Stimulated activated effector memory CD8-positive, alpha-beta T cell treated with anti-CD3 and anti-CD28 coated beads, Interleukin-12 subunit alpha, Interleukin-12 subunit beta, amount 100 ng/mL, for 72 hours (primary cell): ENCODE results near the gene EPHB4.
"Not testable (repeated sequence)": the region's sequence is repeated elsewhere in the genome, so short reads cannot be mapped to it uniquely, and the experiment has no call there.

Source experiments
- ATAC-seq: fragments of 150-1000 bp; cut with Tn5 transposase; 2 replicates; pipeline ENCODE4 v1.10.0; 2021
- DNase-seq, 2 donors: peaks; one replicate each; pipeline ENCODE4 v3.0.0; 2021 to 2022; ENCODE audit warnings: low spot score in 2 of 2
- H3K27ac Mint-ChIP-seq: one replicate; pipeline ENCODE4 v1.8.0; 2022; ENCODE audit warnings: mild to moderate bottlenecking, mixed read lengths
- H3K36me3 Mint-ChIP-seq: one replicate; pipeline ENCODE4 v1.8.0; 2022; ENCODE audit warnings: mild to moderate bottlenecking, mixed read lengths
- H3K4me1 Mint-ChIP-seq: one replicate; pipeline ENCODE4 v1.8.0; 2022; ENCODE audit warnings: mixed read lengths
- H3K4me3 Mint-ChIP-seq: one replicate; pipeline ENCODE4 v1.8.0; 2022; ENCODE audit warnings: mild to moderate bottlenecking, mixed read lengths
- H3K9me3 Mint-ChIP-seq: one replicate; pipeline ENCODE4 v1.8.0; 2022; ENCODE audit warnings: mixed read lengths

EPHB4 gene

GRCh38 chr7:100816515-100816914 lies 10.8 kb downstream of the EPHB4 start:
- not testable (repeated sequence) for H3K4me3 Mint-ChIP-seq, H3K27ac Mint-ChIP-seq, DNase-seq, H3K9me3 Mint-ChIP-seq, ATAC-seq, H3K36me3 Mint-ChIP-seq, H3K4me1 Mint-ChIP-seq

GRCh38 chr7:100812729-100813128 lies 14.6 kb downstream of the EPHB4 start:
- DNase-seq (no peak), ATAC-seq (no peak)
- Mint-ChIP-seq H3K4me3 (no peak overlapping the region), H3K36me3 (no peaks in the 10 kb centered on the region), H3K4me1 (no peaks in the 10 kb centered on the region), H3K27ac (no peak overlapping the region), H3K9me3 (no peaks in the 10 kb centered on the region)

- H3K9me3 Mint-ChIP-seq: no peaks in the 10 kb centered on the region
- DNase-seq (no peak), ATAC-seq (no peak)
- H3K36me3 Mint-ChIP-seq: no peaks in the 10 kb centered on the region
- H3K4me3 Mint-ChIP-seq: no peak overlapping the region
- no peaks in the 10 kb centered on the region for H3K4me1 Mint-ChIP-seq
- H3K27ac Mint-ChIP-seq: no peak overlapping the region
Observed at GRCh38 chr7:100811480-100811879, 15.8 kb downstream of the EPHB4 start.

- H3K36me3 Mint-ChIP-seq: no peaks in the 10 kb centered on the region
- H3K27ac Mint-ChIP-seq: no peak overlapping the region
- DNase-seq (no peak), ATAC-seq (no peak)
- peaks cover 6% of the 10 kb centered on the region for H3K4me1 Mint-ChIP-seq
- H3K9me3 Mint-ChIP-seq: no peaks in the 10 kb centered on the region
- no peak overlapping the region for H3K4me3 Mint-ChIP-seq
Observed at GRCh38 chr7:100808354-100808875, 18.9 kb downstream of the EPHB4 start.

- not testable (repeated sequence) for H3K27ac Mint-ChIP-seq, H3K4me3 Mint-ChIP-seq, H3K9me3 Mint-ChIP-seq, DNase-seq, H3K4me1 Mint-ChIP-seq, ATAC-seq, H3K36me3 Mint-ChIP-seq
Observed at GRCh38 chr7:100806883-100807282, 20.4 kb downstream of the EPHB4 start.

GRCh38 chr7:100806276-100806675 lies 21.0 kb downstream of the EPHB4 start:
- H3K36me3 Mint-ChIP-seq: no peaks in the 10 kb centered on the region
- no peak overlapping the region for H3K27ac Mint-ChIP-seq
- no peak overlapping the region for H3K4me3 Mint-ChIP-seq
- ATAC-seq (no peak), DNase-seq (no peak)
- no peaks in the 10 kb centered on the region for H3K9me3 Mint-ChIP-seq
- H3K4me1 Mint-ChIP-seq: peaks cover 7% of the 10 kb centered on the region

GRCh38 chr7:100804681-100805431 lies 22.5 kb downstream of the EPHB4 start:
- no peak overlapping the region for H3K27ac Mint-ChIP-seq

GRCh38 chr7:100803398-100804161 lies 23.7 kb downstream of the EPHB4 start:
- ATAC-seq (peak; percentile 91), DNase-seq (no peak)
- H3K9me3 Mint-ChIP-seq: no peaks in the 10 kb centered on the region
- H3K4me3 Mint-ChIP-seq: peak overlapping the region; percentile 46
- no peaks in the 10 kb centered on the region for H3K36me3 Mint-ChIP-seq
- H3K4me1 Mint-ChIP-seq: peaks cover 7% of the 10 kb centered on the region
- peak overlapping the region; percentile 67 for H3K27ac Mint-ChIP-seq

More at GRCh38 chr7:100804681-100805431, 22.5 kb downstream of the EPHB4 start:
- no peaks in the 10 kb centered on the region for H3K9me3 Mint-ChIP-seq
- ATAC-seq (no peak), DNase-seq (no peak)
- H3K36me3 Mint-ChIP-seq: no peaks in the 10 kb centered on the region
- H3K4me1 Mint-ChIP-seq: peaks cover 7% of the 10 kb centered on the region
- H3K4me3 Mint-ChIP-seq: no peak overlapping the region

GRCh38 chr7:100802951-100803350 lies 24.4 kb downstream of the EPHB4 start:
- Mint-ChIP-seq H3K4me3 (no peak overlapping the region), H3K36me3 (no peaks in the 10 kb centered on the region), H3K27ac (no peak overlapping the region), H3K9me3 (no peaks in the 10 kb centered on the region), H3K4me1 (peaks cover 7% of the 10 kb centered on the region)
- DNase-seq: no peak
- no peak for ATAC-seq

- Mint-ChIP-seq H3K27ac (no peak overlapping the region), H3K9me3 (no peaks in the 10 kb centered on the region), H3K4me3 (no peak overlapping the region), H3K4me1 (peaks cover 7% of the 10 kb centered on the region), H3K36me3 (no peaks in the 10 kb centered on the region)
- ATAC-seq (no peak), DNase-seq (no peak)
Observed at GRCh38 chr7:100801833-100802568, 25.3 kb downstream of the EPHB4 start.

- Mint-ChIP-seq H3K36me3 (no peaks in the 10 kb centered on the region), H3K4me1 (peaks cover 7% of the 10 kb centered on the region), H3K27ac (no peak overlapping the region), H3K4me3 (no peak overlapping the region), H3K9me3 (no peaks in the 10 kb centered on the region)
- ATAC-seq (peak; percentile 48), DNase-seq (peak in 1 of 2 donors; percentile 70)
Observed at GRCh38 chr7:100799037-100799896, 28.1 kb downstream of the EPHB4 start.

- Mint-ChIP-seq H3K27ac (no peak overlapping the region), H3K4me1 (no peaks in the 10 kb centered on the region), H3K9me3 (no peaks in the 10 kb centered on the region), H3K36me3 (no peaks in the 10 kb centered on the region), H3K4me3 (no peak overlapping the region)
- ATAC-seq: no peak
- DNase-seq: no peak
Observed at GRCh38 chr7:100794741-100795140, 32.6 kb downstream of the EPHB4 start.

GRCh38 chr7:100793806-100794660 lies 33.3 kb downstream of the EPHB4 start:
- Mint-ChIP-seq H3K4me3 (no peak overlapping the region), H3K4me1 (no peaks in the 10 kb centered on the region), H3K9me3 (no peaks in the 10 kb centered on the region), H3K27ac (no peak overlapping the region), H3K36me3 (no peaks in the 10 kb centered on the region)
- ATAC-seq (peak; percentile 26), DNase-seq (no peak)
